BLaER1 (cell line): ENCODE data around the gene PPP3R2.
A peak's percentile ranks its signal among the peaks of the same experiment; 100 is the strongest.

ENCODE experiments used
- H3K27ac ChIP-seq: shearing (Covaris generic); formaldehyde crosslinking; 2 replicates; pipeline ENCODE4 v1.8.1; 2022
- H3K27me3 ChIP-seq: shearing (Covaris generic); formaldehyde crosslinking; 2 replicates; pipeline ENCODE4 v1.8.1; 2022
- H3K36me3 ChIP-seq: shearing (Covaris generic); formaldehyde crosslinking; 2 replicates; pipeline ENCODE4 v1.8.1; 2022
- H3K4me1 ChIP-seq: shearing (Covaris generic); formaldehyde crosslinking; 2 replicates; pipeline ENCODE4 v1.8.1; 2022
- H3K4me2 ChIP-seq: shearing (Covaris generic); formaldehyde crosslinking; 2 replicates; pipeline ENCODE4 v1.8.1; 2022
- H3K4me3 ChIP-seq: shearing (Covaris generic); formaldehyde crosslinking; 2 replicates; pipeline ENCODE4 v1.8.1; 2022
- H3K9ac ChIP-seq: shearing (Covaris generic); formaldehyde crosslinking; 2 replicates; pipeline ENCODE4 v1.8.1; 2022
- H3K9me3 ChIP-seq: shearing (Covaris generic); formaldehyde crosslinking; 2 replicates; pipeline ENCODE4 v1.8.1; 2022
- H4K20me1 ChIP-seq: shearing (Covaris generic); formaldehyde crosslinking; 2 replicates; pipeline ENCODE4 v1.8.1; 2022
- Cebpa-rat ChIP-seq: shearing (Covaris generic); IDR thresholded peaks from 2 replicates; pipeline ENCODE4 v1.8.1; 2022

The PPP3R2 gene

GRCh38 chr9:101594796-101595195, at the start of gene PPP3R2:
TSS of gene PPP3R2 (minus strand) at chr9:101594969. CDS start at chr9:101594921, 48 bp downstream.
- H3K4me3 ChIP-seq, result no peak within 1 kb of the TSS
- H3K9ac ChIP-seq, result no peak within 1 kb of the TSS
- no peaks in the 10 kb centered on the region for H4K20me1 ChIP-seq
- no peaks in the 10 kb centered on the region for H3K4me1 ChIP-seq
- H3K27me3 ChIP-seq, result no peaks in the 10 kb centered on the region
- H3K36me3 ChIP-seq, result no peaks in the 10 kb centered on the region
- H3K27ac ChIP-seq, result no peak within 1 kb of the TSS
- no peak for TF ChIP-seq Cebpa-rat
- no peaks in the 10 kb centered on the region for H3K9me3 ChIP-seq
- H3K4me2 ChIP-seq, result no peak within 1 kb of the TSS

DNA sequence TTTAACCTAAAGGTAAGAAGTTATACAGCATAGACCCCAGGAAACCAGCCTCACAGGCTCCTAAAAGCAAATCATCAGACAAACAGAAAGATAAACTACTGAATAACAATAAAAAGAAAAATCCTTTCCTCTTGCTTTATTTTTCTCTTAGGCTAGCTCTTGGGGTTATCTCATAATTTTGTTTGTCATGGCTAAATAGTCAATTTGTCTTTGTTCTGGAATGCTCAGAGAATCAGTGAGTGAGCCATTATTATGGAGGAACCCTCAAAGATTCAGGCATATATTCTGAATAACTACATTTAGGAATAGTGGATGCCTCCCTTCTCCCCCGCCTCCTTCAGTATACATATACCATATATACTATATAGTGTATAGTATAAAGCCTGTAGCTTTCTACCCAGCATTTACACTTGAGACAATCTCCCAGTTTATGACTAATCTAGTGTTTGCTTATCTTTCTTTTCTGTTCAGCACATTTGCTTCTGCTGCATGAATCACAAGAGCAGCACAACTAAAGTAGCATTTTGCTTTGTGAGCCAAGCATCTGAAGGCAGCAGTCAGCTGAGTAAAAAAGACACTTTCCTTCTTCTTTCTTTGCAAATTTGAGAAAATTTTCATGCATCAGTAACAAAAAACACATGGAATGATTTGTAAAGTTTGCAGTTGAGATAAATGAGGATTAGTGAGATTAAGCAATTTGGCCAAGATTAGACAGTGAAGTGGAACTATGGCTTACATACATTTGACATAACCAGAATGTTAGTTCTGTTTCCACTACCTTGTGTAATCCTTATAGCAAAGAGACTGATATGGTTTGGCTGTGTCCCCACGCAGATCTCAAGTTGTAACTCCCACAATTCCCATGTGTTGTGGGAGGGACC, 45.3 kb upstream of the PPP3R2 start:
- H3K27me3 ChIP-seq, result no peaks in the 10 kb centered on the region
- H3K9ac ChIP-seq, result no peak overlapping the region
- no peaks in the 10 kb centered on the region for H4K20me1 ChIP-seq
- H3K36me3 ChIP-seq, result no peaks in the 10 kb centered on the region
- H3K4me3 ChIP-seq, result no peak overlapping the region
- no peak for TF ChIP-seq Cebpa-rat
- peaks cover 15% of the 10 kb centered on the region for H3K4me1 ChIP-seq
- H3K4me2 ChIP-seq, result no peak overlapping the region
- peaks cover 9% of the 10 kb centered on the region for H3K9me3 ChIP-seq
- no peak overlapping the region for H3K27ac ChIP-seq

GRCh38 chr9:101639311-101639710, 44.5 kb upstream of the PPP3R2 start:
- no peak for TF ChIP-seq Cebpa-rat
- H3K4me2 ChIP-seq, result no peak overlapping the region
- peaks cover 15% of the 10 kb centered on the region for H3K4me1 ChIP-seq
- peaks cover 9% of the 10 kb centered on the region for H3K9me3 ChIP-seq
- no peak overlapping the region for H3K9ac ChIP-seq
- H4K20me1 ChIP-seq, result no peaks in the 10 kb centered on the region
- H3K27ac ChIP-seq, result no peak overlapping the region
- H3K4me3 ChIP-seq, result no peak overlapping the region
- no peaks in the 10 kb centered on the region for H3K36me3 ChIP-seq
- H3K27me3 ChIP-seq, result no peaks in the 10 kb centered on the region

DNA sequence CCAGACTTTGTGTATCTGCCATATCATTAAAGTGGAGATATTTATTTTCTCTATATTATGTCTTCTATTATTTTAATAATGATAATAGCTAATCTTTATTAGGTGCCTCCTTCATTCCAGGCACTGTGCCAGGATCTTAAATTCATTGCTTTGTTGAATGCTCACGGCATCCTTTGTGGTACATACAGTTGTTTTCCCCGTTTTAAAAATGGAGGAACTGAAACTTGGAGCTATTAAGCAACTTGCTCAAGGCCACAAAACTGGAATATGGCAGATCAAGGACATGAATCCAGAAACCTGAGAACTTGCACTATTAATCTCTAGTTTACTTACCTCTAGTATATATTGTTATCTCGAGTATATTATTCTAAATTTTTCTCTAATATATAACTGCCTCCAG, 41.5 kb upstream of the PPP3R2 start:
- no peak for TF ChIP-seq Cebpa-rat
- Histone ChIP-seq H3K9me3 (no peaks in the 10 kb centered on the region), H3K27ac (no peak overlapping the region), H3K27me3 (no peaks in the 10 kb centered on the region), H3K36me3 (no peaks in the 10 kb centered on the region), H3K4me1 (peaks cover 15% of the 10 kb centered on the region), H3K4me2 (0 out of 2 replicates have a peak overlapping the region, but pooled peaks have one; percentile 0), H3K4me3 (no peak overlapping the region), H4K20me1 (no peaks in the 10 kb centered on the region), H3K9ac (no peak overlapping the region)

DNA sequence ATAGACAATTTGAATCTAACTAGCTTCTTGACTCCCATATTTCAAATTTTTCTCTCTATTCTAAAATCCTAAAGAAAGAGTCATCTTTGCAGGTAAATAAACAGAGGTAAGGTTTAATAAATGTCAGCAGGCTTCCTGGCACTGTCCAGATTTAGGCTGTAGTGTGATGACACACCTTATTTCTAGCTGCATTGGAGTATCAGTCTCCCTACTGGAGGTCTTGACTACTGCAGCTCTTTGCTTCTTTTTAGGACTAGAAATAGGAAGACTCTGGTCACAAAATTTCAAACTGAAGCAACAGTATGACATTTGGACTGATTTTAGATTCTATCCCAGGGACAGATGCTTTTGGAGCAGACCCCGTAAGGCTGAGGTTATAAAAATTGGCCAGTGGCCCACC, 40.7 kb upstream of the PPP3R2 start:
- Histone ChIP-seq H4K20me1 (no peaks in the 10 kb centered on the region), H3K36me3 (no peaks in the 10 kb centered on the region), H3K27ac (no peak overlapping the region), H3K9me3 (no peaks in the 10 kb centered on the region), H3K4me2 (no peak overlapping the region), H3K9ac (no peak overlapping the region), H3K27me3 (no peaks in the 10 kb centered on the region), H3K4me3 (no peak overlapping the region), H3K4me1 (peaks cover 15% of the 10 kb centered on the region)
- no peak for TF ChIP-seq Cebpa-rat

- H4K20me1 ChIP-seq, result no peaks in the 10 kb centered on the region
- no peak overlapping the region for H3K4me2 ChIP-seq
- H3K27me3 ChIP-seq, result no peaks in the 10 kb centered on the region
- no peak for TF ChIP-seq Cebpa-rat
- H3K9ac ChIP-seq, result no peak overlapping the region
- H3K9me3 ChIP-seq, result no peaks in the 10 kb centered on the region
- no peak overlapping the region for H3K4me3 ChIP-seq
- H3K27ac ChIP-seq, result no peak overlapping the region
- peaks cover 15% of the 10 kb centered on the region for H3K4me1 ChIP-seq
- no peaks in the 10 kb centered on the region for H3K36me3 ChIP-seq
Observed at GRCh38 chr9:101634741-101635409, 40.1 kb upstream of the PPP3R2 start.

DNA sequence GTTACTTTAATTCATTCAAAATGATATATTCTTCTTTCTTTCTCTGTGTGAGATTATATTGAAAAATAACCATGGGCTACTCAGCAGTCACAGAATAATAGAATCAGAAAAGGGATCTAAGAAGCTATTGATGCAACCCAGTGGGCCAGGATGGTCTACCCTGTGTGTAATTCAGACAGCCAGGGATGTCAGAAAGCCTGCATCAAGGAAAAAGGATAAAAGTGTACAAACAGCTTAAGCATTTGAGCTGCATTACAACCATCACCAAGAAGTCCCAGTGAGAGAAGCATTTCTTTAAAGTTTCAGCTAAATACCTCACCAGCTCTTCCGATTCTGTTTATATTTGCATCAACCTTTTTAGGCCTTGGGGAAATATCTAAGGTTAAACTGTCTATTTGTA, 37.8 kb upstream of the PPP3R2 start:
- no peak overlapping the region for H3K27ac ChIP-seq
- no peaks in the 10 kb centered on the region for H4K20me1 ChIP-seq
- no peaks in the 10 kb centered on the region for H3K9me3 ChIP-seq
- no peak overlapping the region for H3K4me2 ChIP-seq
- H3K9ac ChIP-seq, result no peak overlapping the region
- no peak for TF ChIP-seq Cebpa-rat
- H3K36me3 ChIP-seq, result no peaks in the 10 kb centered on the region
- H3K4me1 ChIP-seq, result peaks cover 15% of the 10 kb centered on the region
- no peak overlapping the region for H3K4me3 ChIP-seq
- H3K27me3 ChIP-seq, result no peaks in the 10 kb centered on the region

GRCh38 chr9:101631892-101632291, 37.1 kb upstream of the PPP3R2 start:
- TF ChIP-seq Cebpa-rat, result no peak
- peaks cover 12% of the 10 kb centered on the region for H3K4me1 ChIP-seq
- H3K27me3 ChIP-seq, result no peaks in the 10 kb centered on the region

GRCh38 chr9:101629636-101630035, 34.9 kb upstream of the PPP3R2 start:
- Histone ChIP-seq H3K36me3 (no peaks in the 10 kb centered on the region), H3K27ac (no peak overlapping the region), H3K27me3 (no peaks in the 10 kb centered on the region), H3K9ac (no peak overlapping the region), H3K4me1 (no peaks in the 10 kb centered on the region), H3K9me3 (no peaks in the 10 kb centered on the region), H3K4me3 (no peak overlapping the region), H3K4me2 (no peak overlapping the region), H4K20me1 (no peaks in the 10 kb centered on the region)
- TF ChIP-seq Cebpa-rat, result no peak

More at GRCh38 chr9:101631892-101632291, 37.1 kb upstream of the PPP3R2 start:
- H3K4me2 ChIP-seq, result no peak overlapping the region
- no peak overlapping the region for H3K4me3 ChIP-seq
- no peaks in the 10 kb centered on the region for H3K9me3 ChIP-seq
- H3K36me3 ChIP-seq, result no peaks in the 10 kb centered on the region
- no peak overlapping the region for H3K9ac ChIP-seq
- H3K27ac ChIP-seq, result no peak overlapping the region
- no peaks in the 10 kb centered on the region for H4K20me1 ChIP-seq

GRCh38 chr9:101628173-101628572, 33.4 kb upstream of the PPP3R2 start:
- Histone ChIP-seq H3K9ac (no peak overlapping the region), H3K4me1 (no peaks in the 10 kb centered on the region), H3K4me3 (no peak overlapping the region), H3K36me3 (no peaks in the 10 kb centered on the region), H3K27me3 (no peaks in the 10 kb centered on the region), H3K4me2 (no peak overlapping the region), H4K20me1 (no peaks in the 10 kb centered on the region), H3K9me3 (no peaks in the 10 kb centered on the region), H3K27ac (no peak overlapping the region)
- no peak for TF ChIP-seq Cebpa-rat
